ENCODE data around the gene CRB2.

GRCh38 chr9:123348317-123348992 is 7.5 kb upstream of the CRB2 start:
- no peak for TF ChIP-seq CTCF (conservative IDR thresholded peaks at IDR 0.05)
- TF ChIP-seq ZFX (IDR thresholded peaks at IDR 0.05), result no peak

All from C4-2B (cell line).